Midbrain (tissue), 1 donor: ENCODE data around the gene FKBP1B.
A peak's percentile ranks its signal among the peaks of the same experiment; 100 is the strongest.
"Not testable (repeated sequence)": the region's sequence is repeated elsewhere in the genome, so short reads cannot be mapped to it uniquely, and the experiment has no call there.

Experiments used
- DNase-seq: peaks from one replicate; lab custom pipeline; 2025; lab: John Stamatoyannopoulos, UW

Gene FKBP1B

GRCh38 chr2:24058564-24059271 lies 9.2 kb downstream of the FKBP1B start:
- no peak for DNase-seq

DNA sequence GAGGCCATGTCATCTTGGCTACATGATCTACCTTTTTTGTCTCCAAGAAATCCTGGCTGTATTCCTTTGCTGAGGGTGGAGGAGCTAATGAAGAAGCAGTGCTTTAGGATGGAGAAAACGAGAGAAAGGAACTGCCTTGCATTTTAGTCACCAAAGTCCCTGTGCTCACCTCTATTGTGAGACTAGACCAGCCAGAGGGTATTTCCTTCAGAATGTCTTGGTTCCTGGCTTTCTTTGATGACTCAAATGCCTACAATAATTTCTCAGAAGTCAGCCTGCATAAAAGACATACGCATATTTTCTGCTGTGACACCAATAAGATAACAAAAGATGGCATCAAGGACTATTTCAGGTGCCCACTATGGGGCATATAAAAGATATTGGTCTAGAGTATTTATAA lies 15.8 kb downstream of the FKBP1B start:
- no peak for DNase-seq

GRCh38 chr2:24072259-24072658 lies 22.7 kb downstream of the FKBP1B start:
- DNase-seq = no peak

DNA sequence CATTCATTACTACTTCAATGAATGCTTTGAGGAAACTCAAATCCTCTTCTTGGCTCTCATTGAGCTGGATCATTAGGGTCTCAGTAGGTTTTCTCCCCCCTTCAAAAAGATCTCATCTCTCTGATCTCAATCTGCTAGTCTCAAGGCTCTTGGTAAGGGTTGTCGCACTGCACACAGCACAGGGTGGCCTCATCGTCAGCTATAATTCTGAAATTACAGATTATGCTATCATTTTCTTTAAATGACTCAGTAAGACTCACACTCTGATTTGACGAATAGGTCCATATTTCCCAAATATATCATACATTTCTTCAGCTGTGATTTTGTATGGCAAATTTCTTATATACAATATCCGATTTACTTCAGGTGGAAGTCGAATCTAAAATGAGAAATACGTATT lies 24.3 kb downstream of the FKBP1B start:
- no peak for DNase-seq

GRCh38 chr2:24075259-24075658 lies 25.7 kb downstream of the FKBP1B start:
- DNase-seq = no peak

- DNase-seq = peak; percentile 97
Measured at GRCh38 chr2:24075915-24076848, 26.6 kb downstream of the FKBP1B start, which contains the start of gene SF3B6. SF3B6 (minus strand) TSS chr2:24076326; CDS start chr2:24076229, 97 bp downstream.

- peak; percentile 39 for DNase-seq
Measured at GRCh38 chr2:24076849-24077534, 27.5 kb downstream of the FKBP1B start.

GRCh38 chr2:24077535-24077877 lies 28.0 kb downstream of the FKBP1B start:
- DNase-seq = no peak

DNA sequence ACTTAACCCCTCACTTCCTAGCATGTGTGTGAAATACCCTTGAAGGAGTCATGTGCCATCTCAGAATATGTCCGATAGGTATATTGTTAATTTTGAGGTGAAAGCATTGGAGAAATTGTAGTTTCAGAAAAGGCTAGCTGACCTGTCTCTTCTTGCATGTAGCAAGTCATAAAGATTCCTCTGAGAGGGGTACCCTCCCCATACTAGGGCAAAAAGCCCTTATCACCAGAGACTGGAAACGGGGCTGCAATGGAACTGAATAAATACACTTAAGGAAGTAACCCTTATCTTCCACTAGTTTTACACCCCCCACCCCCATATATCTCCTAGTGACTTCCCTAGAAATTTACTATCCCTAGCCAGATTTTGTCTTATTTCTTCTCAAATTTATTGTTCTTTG lies 28.3 kb downstream of the FKBP1B start:
- DNase-seq = no peak

GRCh38 chr2:24080701-24081100 lies 31.2 kb downstream of the FKBP1B start:
- DNase-seq = no peak

DNA sequence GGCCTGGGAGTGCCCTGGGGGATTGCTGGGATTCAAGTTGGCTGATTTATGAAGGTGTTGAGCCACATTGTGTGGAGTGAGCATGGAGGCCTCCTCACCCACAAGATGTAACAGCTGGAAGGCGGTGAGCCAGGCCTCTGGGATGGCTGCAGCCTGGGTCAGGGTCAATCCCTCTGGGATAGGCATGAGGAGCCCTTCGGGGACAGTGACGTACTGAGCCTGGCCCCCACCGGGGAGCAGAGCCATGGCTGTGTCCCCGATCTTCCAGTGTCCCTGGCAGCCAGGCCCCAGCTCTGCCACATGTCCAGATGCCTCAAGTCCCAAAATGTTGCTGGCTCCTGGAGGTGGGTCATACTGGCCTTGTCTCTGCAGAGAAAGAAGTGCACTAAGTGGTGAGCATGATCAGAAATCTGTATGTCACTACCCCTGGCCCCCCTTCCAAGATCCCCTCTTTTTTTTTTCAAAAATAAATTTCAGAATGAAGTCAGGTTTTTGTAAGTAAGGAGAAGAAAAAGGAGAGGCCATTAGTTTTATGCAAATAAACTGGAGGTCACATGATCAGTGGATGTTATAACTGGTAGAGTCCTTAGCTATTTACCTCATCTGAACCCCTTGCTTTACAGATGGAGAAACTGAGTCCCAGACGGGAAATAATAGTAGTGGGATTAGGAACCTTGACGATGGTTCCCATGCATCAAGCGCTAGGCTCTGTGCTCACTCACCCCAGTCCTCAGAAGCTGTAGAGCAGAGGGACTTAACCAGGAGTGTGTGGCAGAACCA lies 33.4 kb downstream of the FKBP1B start:
- no peak for DNase-seq

GRCh38 chr2:24083567-24084385 lies 34.2 kb downstream of the FKBP1B start:
- DNase-seq = no peak

- peak; percentile 86 for DNase-seq
Measured at GRCh38 chr2:24084386-24085199, 35.1 kb downstream of the FKBP1B start, which contains the start of gene TP53I3. TP53I3 (minus strand) TSS chr2:24084834; CDS start chr2:24084326, 508 bp downstream.

DNA sequence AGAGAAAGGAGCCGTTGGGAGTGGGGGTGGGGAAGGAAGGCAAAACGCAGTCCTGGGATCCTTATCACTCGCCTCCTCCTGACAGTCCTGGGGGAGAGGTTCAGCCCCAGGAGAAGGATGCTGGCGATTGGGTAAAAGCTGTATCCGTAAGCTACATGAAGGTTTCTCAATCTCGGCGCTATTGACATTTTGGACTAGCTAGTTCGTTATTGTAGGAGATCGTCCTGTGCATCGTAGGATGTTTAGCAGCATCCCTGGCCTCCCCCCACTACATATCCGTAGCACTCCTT lies 35.6 kb downstream of the FKBP1B start:
- no peak for DNase-seq

- no peak for DNase-seq
Measured at GRCh38 chr2:24086241-24086640, 36.7 kb downstream of the FKBP1B start.

DNA sequence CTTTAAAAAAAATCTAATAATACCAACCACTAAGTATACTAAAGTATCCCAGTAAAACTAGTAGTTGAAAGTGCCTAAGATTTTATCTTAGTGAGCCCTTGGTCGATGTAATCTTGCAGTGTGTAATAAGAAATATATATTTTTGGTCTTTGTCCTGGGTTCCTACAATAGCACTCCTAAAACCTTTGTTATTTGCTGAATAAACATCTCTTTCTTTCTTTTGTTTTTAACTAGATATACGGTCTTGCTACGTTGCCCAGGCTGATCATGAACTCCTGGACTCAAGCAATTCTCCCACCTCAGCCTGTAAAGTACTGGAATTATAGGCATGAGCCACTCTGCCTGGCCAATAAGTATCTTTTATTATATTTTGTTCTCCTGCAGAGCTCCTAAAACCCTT lies 37.5 kb downstream of the FKBP1B start:
- no peak for DNase-seq

- DNase-seq = no peak
Measured at GRCh38 chr2:24088821-24089359, 39.3 kb downstream of the FKBP1B start.

- DNase-seq = not testable (repeated sequence)
Measured at GRCh38 chr2:24093270-24093669, 43.7 kb downstream of the FKBP1B start.

GRCh38 chr2:24095171-24095677 lies 45.7 kb downstream of the FKBP1B start:
- not testable (repeated sequence) for DNase-seq

DNA sequence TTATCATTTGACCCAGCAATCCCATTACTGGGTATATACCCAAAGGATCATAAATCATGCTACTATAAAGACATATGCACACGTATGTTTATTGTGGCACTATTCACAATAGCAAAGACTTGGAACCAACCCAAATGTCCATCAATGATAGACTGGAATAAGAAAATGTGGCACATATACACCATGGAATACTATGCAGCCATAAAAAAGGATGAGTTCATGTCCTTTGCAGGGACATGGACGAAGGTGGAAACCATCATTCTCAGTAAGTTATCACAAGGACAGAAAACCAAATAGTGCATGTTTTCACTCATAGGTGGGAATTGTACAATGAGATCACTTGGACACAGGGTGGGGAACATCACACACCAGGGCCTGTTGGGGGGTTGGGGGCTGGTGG lies 51.2 kb downstream of the FKBP1B start:
- DNase-seq = not testable (repeated sequence)
